K562 (cell line): Measurements from ENCODE around the gene ASPRV1.

Source experiments
- MYC ChIP-seq, 2 experiments: fragments of 250-450 bp in 1 of 2; sonication (Bioruptor Pico) in 1 of 2; IDR thresholded peaks; 2 replicates each; pipeline versions ENCODE4 v1.5.1 to v1.6.1; 2012 to 2021; ENCODE audit warnings: low read depth in 2 of 2, borderline replicate concordance in 1 of 2, improper control_type of control experiment in 1 of 2, low read length in 1 of 2, mild to moderate bottlenecking in 1 of 2, moderate library complexity in 1 of 2
- ZNF764 ChIP-seq: fragments of 250-450 bp; sonication (Bioruptor Pico); IDR thresholded peaks from 2 replicates; pipeline ENCODE4 v1.4.0; 2020; ENCODE audit warnings: low read depth, mild to moderate bottlenecking, moderate library complexity

DNA sequence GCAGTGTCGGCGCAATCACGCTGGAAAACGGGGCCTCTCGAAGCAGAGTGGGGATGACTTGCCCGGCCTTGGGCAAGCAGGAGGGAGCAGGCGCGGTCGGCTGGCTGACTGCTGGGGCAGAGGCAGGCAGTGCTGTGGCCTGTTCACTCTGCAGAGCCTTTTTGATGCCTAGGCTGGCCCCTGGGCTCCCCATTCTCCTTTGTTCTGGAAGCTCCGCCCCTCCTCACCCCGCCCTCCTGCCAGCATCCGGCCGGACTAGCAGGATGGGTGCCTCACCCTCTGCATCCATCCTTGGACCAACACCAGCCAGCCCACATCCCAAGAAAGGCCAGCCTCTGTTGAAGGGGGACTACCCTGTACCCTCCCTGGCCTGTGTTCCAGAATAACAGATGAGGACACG, at the start of gene ASPRV1:
- TF ChIP-seq MYC (IDR thresholded peaks at IDR 0.05; ENCODE audit: low read depth, low read length) (no peak), MYC (CRISPR knock-in tag; IDR thresholded peaks at IDR 0.05; ENCODE audit: borderline replicate concordance, low read depth) (no peak), ZNF764 (CRISPR knock-in tag) (no peak)
